Mesenchymal stem cell (in vitro differentiated cells and primary cell): ENCODE data around the gene CDK4.
"Not testable (repeated sequence)": the region's sequence is repeated elsewhere in the genome, so short reads cannot be mapped to it uniquely, and the experiment has no call there.

Source experiments
- DNase-seq: peaks from one replicate; pipeline ENCODE4 v3.0.0-alpha.2; 2013
- H2AFZ ChIP-seq: one replicate; pipeline ENCODE4 v1.6.1; 2013; ENCODE audit warnings: low read depth, mild to moderate bottlenecking, control low read depth, inconsistent platforms, low read length, moderate library complexity
- H2AK5ac ChIP-seq: 2 replicates; pipeline ENCODE4 v1.6.1; 2013; ENCODE audit warnings: low read length, moderate library complexity, mild to moderate bottlenecking, inconsistent platforms; ENCODE audit not compliant: severe bottlenecking
- H2BK120ac ChIP-seq: one replicate; pipeline ENCODE4 v1.6.1; 2013; ENCODE audit warnings: low read depth, mild to moderate bottlenecking, inconsistent platforms, low read length, moderate library complexity
- H2BK12ac ChIP-seq, 2 experiments: one replicate each; pipeline ENCODE4 v1.6.1; 2013; ENCODE audit warnings: inconsistent platforms in 2 of 2, low read length in 2 of 2, mild to moderate bottlenecking in 2 of 2, moderate library complexity in 2 of 2, control low read depth in 1 of 2
- H2BK15ac ChIP-seq: one replicate; pipeline ENCODE4 v1.6.1; 2013; ENCODE audit warnings: mild to moderate bottlenecking, low read depth, inconsistent platforms; ENCODE audit not compliant: poor library complexity, severe bottlenecking
- H2BK5ac ChIP-seq: 2 replicates; pipeline ENCODE4 v1.6.1; 2013; ENCODE audit warnings: low read depth, mild to moderate bottlenecking, low read length, control low read depth, inconsistent platforms; ENCODE audit not compliant: poor library complexity, severe bottlenecking
- H3K14ac ChIP-seq, 2 experiments: one replicate each; pipeline ENCODE4 v1.6.1; 2013; ENCODE audit warnings: inconsistent platforms in 2 of 2, low read length in 2 of 2, control low read depth in 1 of 2, mild to moderate bottlenecking in 1 of 2, moderate library complexity in 1 of 2
- H3K18ac ChIP-seq, 2 experiments: one replicate each; pipeline ENCODE4 v1.6.1; 2013; ENCODE audit warnings: inconsistent platforms in 2 of 2, low read length in 2 of 2, control low read depth in 1 of 2, low read depth in 1 of 2, mild to moderate bottlenecking in 1 of 2
- H3K23ac ChIP-seq, 2 experiments: one replicate each; pipeline ENCODE4 v1.6.1; 2013; ENCODE audit warnings: inconsistent platforms in 2 of 2, low read length in 2 of 2, mild to moderate bottlenecking in 2 of 2, moderate library complexity in 2 of 2, control low read depth in 1 of 2
- H3K27ac ChIP-seq: 2 replicates; pipeline ENCODE4 v1.5.1; 2013; ENCODE audit warnings: mild to moderate bottlenecking, moderate library complexity, low read length, control low read depth, inconsistent platforms; ENCODE audit not compliant: poor library complexity, severe bottlenecking
- H3K27me3 ChIP-seq, 2 experiments: 2 replicates each; pipeline versions ENCODE4 v1.6.1 to v1.7.0; 2013; ENCODE audit warnings: low read length in 2 of 2, mild to moderate bottlenecking in 2 of 2, moderate library complexity in 2 of 2, control low read depth in 1 of 2, inconsistent platforms in 1 of 2; ENCODE audit not compliant: control insufficient read depth in 1 of 2, insufficient read depth in 1 of 2
- H3K36me3 ChIP-seq, 2 experiments: 2 replicates each; pipeline versions ENCODE4 v1.6.1 to v1.7.0; 2013; ENCODE audit warnings: low read length in 2 of 2, control low read depth in 1 of 2, inconsistent platforms in 1 of 2, low read depth in 1 of 2, mild to moderate bottlenecking in 1 of 2; ENCODE audit not compliant: insufficient read depth in 2 of 2, control insufficient read depth in 1 of 2
- H3K4ac ChIP-seq, 2 experiments: one replicate each; pipeline ENCODE4 v1.6.1; 2013; ENCODE audit warnings: inconsistent platforms in 2 of 2, low read length in 2 of 2, mild to moderate bottlenecking in 2 of 2, moderate library complexity in 2 of 2, control low read depth in 1 of 2, low read depth in 1 of 2
- H3K4me1 ChIP-seq: 2 replicates; pipeline ENCODE4 v1.6.1; 2013; ENCODE audit warnings: low read depth, low read length, control low read depth; ENCODE audit not compliant: control insufficient read depth, insufficient read depth
- H3K4me2 ChIP-seq: 2 replicates; pipeline ENCODE4 v1.6.1; 2013; ENCODE audit warnings: low read length, mild to moderate bottlenecking, inconsistent platforms; ENCODE audit not compliant: poor library complexity, severe bottlenecking
- H3K4me3 ChIP-seq, 2 experiments: 2 replicates each; pipeline versions ENCODE4 v1.5.1 to v1.7.0; 2013; ENCODE audit warnings: low read length in 2 of 2, mild to moderate bottlenecking in 2 of 2, control low read depth in 1 of 2, low read depth in 1 of 2; ENCODE audit not compliant: insufficient read depth in 1 of 2
- H3K79me1 ChIP-seq: replicated peaks from 2 replicates; pipeline ENCODE4 v1.6.1; 2013; ENCODE audit warnings: mild to moderate bottlenecking, control low read depth, low read length, inconsistent platforms; ENCODE audit not compliant: poor library complexity, severe bottlenecking
- H3K9ac ChIP-seq: 2 replicates; pipeline ENCODE4 v1.7.0; 2013; ENCODE audit warnings: mild to moderate bottlenecking, low read length, moderate library complexity
- H3K9me3 ChIP-seq: 2 replicates; pipeline ENCODE4 v1.7.0; 2013; ENCODE audit warnings: mild to moderate bottlenecking, low read length; ENCODE audit not compliant: control insufficient read depth
- H4K8ac ChIP-seq: one replicate; pipeline ENCODE4 v1.6.1; 2013; ENCODE audit warnings: inconsistent platforms, mild to moderate bottlenecking, low read length, moderate library complexity
- H4K91ac ChIP-seq: one replicate; pipeline ENCODE4 v1.6.1; 2013; ENCODE audit warnings: mild to moderate bottlenecking, low read length, inconsistent platforms
- WGBS: methylation state at CpG from one replicate; pipeline ENCODE4 v1.1.7; 2013; ENCODE audit warnings: mixed read lengths; 5-methylcytosine and 5-hydroxymethylcytosine counted together

Gene CDK4

GRCh38 chr12:57722716-57723629 is 29.1 kb downstream of the CDK4 start:
- peaks cover 40 to 43% of the 10 kb centered on the region in 2 experiments for H3K36me3 ChIP-seq
- H3K79me1 ChIP-seq, result no peaks in the 10 kb centered on the region
- no peak overlapping the region for H2BK120ac ChIP-seq
- WGBS, result 54% methylated on average over 8 of the region's 11 CpGs
- no peak overlapping the region for H3K27ac ChIP-seq
- no peak overlapping the region for H2BK5ac ChIP-seq
- no peak overlapping the region for H3K4me2 ChIP-seq
- H4K8ac ChIP-seq, result no peak overlapping the region
- H4K91ac ChIP-seq, result peak overlapping the region; percentile 41
- no peak for DNase-seq
- H3K18ac ChIP-seq, result no peak overlapping the region
- no peaks in the 10 kb centered on the region for H3K9me3 ChIP-seq
- H3K9ac ChIP-seq, result no peak overlapping the region
- no peak overlapping the region for H3K4me3 ChIP-seq
- no peak overlapping the region for H2AK5ac ChIP-seq
- H3K23ac ChIP-seq, result no peak overlapping the region
- peaks cover 21% of the 10 kb centered on the region for H3K4me1 ChIP-seq
- peaks cover 24 to 36% of the 10 kb centered on the region in 2 experiments for H3K27me3 ChIP-seq
- no peak overlapping the region for H3K14ac ChIP-seq
- H2BK15ac ChIP-seq, result no peak overlapping the region
- H3K4ac ChIP-seq, result no peak overlapping the region
- H2BK12ac ChIP-seq, result no peak overlapping the region
- H2AFZ ChIP-seq, result no peak overlapping the region

DNA sequence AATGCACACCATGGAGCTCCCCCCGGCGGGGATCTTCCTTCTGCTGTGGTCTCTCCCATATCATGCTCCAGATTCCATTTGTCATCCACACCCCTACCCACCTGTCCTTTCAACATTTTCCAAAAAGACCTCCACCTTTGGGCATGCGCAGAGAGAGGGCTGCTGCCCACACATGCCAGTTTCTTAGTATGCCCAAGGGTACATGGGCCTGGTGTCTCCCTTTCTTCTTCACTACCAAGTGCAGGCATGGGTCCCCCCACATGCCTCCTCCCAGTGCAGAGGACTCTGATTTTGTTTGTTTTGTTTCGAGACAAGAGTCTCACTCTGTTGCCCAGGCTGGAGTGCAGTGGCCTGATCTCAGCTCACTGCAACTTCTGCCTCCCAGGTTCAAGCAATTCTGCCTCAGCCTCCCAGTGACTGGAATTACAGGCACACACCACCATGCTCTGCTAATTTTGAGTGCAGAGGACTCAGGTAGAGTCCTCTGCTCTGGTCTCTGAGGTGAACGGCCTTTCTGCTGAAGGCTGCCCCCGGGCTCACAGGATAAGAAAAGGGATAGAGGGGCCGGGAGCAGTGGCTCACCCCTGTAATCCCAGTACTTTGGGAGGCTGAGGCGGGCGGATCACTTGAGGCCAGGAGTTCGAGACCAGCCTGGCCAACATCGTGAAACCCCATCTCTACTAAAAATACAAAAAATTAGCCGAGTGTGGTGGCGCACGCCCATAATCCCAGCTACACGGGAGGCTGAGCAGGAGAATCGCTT is 30.1 kb downstream of the CDK4 start:
- not testable (repeated sequence) for H4K8ac ChIP-seq, H3K79me1 ChIP-seq, H3K9ac ChIP-seq, H3K27ac ChIP-seq, DNase-seq, H2BK5ac ChIP-seq, H3K14ac ChIP-seq, H3K23ac ChIP-seq, H3K4ac ChIP-seq, H3K9me3 ChIP-seq, H2BK120ac ChIP-seq, H2BK15ac ChIP-seq, H2BK12ac ChIP-seq, H4K91ac ChIP-seq, H2AFZ ChIP-seq, H3K18ac ChIP-seq, H2AK5ac ChIP-seq, H3K4me3 ChIP-seq, H3K4me2 ChIP-seq
- Histone ChIP-seq H3K36me3 (peaks cover 47 to 49% of the 10 kb centered on the region in 2 experiments), H3K4me1 (peaks cover 17% of the 10 kb centered on the region), H3K27me3 (peaks cover 15 to 27% of the 10 kb centered on the region in 2 experiments)
- 96% methylated on average over 16 of the region's 16 CpGs for WGBS

DNA sequence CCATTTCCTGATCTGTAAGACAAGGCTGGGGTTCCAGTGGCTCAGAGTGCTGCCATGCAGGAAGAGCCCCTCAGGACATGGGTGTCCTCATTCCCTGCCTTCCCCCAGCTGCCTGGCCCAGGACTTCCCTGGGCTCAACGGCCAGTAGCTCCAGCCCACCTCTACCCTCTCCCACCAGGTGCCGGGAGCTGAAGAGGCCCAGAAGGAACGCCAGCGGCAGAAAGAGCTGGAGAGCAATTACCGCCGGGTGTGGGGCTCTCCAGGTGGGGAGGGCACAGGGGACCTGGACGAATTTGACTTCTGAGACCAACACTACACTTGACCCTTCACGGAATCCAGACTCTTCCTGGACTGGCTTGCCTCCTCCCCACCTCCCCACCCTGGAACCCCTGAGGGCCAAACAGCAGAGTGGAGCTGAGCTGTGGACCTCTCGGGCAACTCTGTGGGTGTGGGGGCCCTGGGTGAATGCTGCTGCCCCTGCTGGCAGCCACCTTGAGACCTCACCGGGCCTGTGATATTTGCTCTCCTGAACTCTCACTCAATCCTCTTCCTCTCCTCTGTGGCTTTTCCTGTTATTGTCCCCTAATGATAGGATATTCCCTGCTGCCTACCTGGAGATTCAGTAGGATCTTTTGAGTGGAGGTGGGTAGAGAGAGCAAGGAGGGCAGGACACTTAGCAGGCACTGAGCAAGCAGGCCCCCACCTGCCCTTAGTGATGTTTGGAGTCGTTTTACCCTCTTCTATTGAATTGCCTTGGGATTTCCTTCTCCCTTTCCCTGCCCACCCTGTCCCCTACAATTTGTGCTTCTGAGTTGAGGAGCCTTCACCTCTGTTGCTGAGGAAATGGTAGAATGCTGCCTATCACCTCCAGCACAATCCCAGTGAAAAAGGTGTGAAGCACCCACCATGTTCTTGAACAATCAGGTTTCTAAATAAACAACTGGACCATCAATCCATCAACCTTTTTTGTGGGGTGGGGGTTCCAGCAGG is 31.2 kb downstream of the CDK4 start:
- Histone ChIP-seq H3K23ac (no peak overlapping the region), H3K9me3 (no peaks in the 10 kb centered on the region), H2BK12ac (no peak overlapping the region), H2AK5ac (no peak overlapping the region), H3K18ac (no peak overlapping the region), H4K91ac (no peak overlapping the region), H3K4me1 (peaks cover 6% of the 10 kb centered on the region), H3K14ac (no peak overlapping the region), H3K4me3 (no peak overlapping the region), H3K4me2 (no peak overlapping the region), H3K27ac (no peak overlapping the region), H3K27me3 (peaks cover 11 to 19% of the 10 kb centered on the region in 2 experiments), H2BK120ac (no peak overlapping the region), H2BK5ac (no peak overlapping the region), H3K9ac (no peak overlapping the region), H2BK15ac (no peak overlapping the region), H3K36me3 (peaks cover 54 to 58% of the 10 kb centered on the region in 2 experiments), H3K79me1 (no peaks in the 10 kb centered on the region), H2AFZ (no peak overlapping the region), H3K4ac (no peak overlapping the region), H4K8ac (no peak overlapping the region)
- DNase-seq, result no peak
- WGBS, result over 99% methylated on average over 10 of the region's 11 CpGs
